ENCODE results near the gene ZNF335. TPM values are rescaled to one million over a fixed set of nuclear protein-coding genes. Genes with fewer than 3 reads are reported as not detected.

ZNF335 gene
- total and polyA plus RNA-seq, 2 of the 13 experiments (the other 11 are each of a cell fraction or from before 2014, with no cell fraction given) = 9.7 to 13.7 TPM

GRCh38 chr20:45933266-45934045 lies 38.5 kb downstream of the ZNF335 start (continued):
- TF ChIP-seq ZNF687 (CRISPR knock-in tag; IDR thresholded peaks at IDR 0.05) = peak; percentile 40
- no peak for TF ChIP-seq GABPA (IDR thresholded peaks at IDR 0.05; ENCODE audit: low read depth, low read length)
- TF ChIP-seq GABPA (CRISPR knock-in tag; IDR thresholded peaks at IDR 0.05; ENCODE audit: low read depth) = no peak
- peak; percentile 72; the same call in 1 of the 2 replicates for TF ChIP-seq SIN3A (IDR thresholded peaks at IDR 0.05; ENCODE audit: borderline replicate concordance, low read depth, low read length)
- no peak for TF ChIP-seq NCOA5 (CRISPR knock-in tag; IDR thresholded peaks at IDR 0.05)
- no peak for TF ChIP-seq MED8 (CRISPR knock-in tag; IDR thresholded peaks at IDR 0.05; ENCODE audit: insufficient replicate concordance)
- TF ChIP-seq ZNF510 (CRISPR knock-in tag; IDR thresholded peaks at IDR 0.05; ENCODE audit: low read depth) = 0 out of 2 replicates have a peak, but pooled peaks have one; percentile 21
- no peak; the same call in 1 of the 2 replicates for TF ChIP-seq ZBTB33 (CRISPR knock-in tag; IDR thresholded peaks at IDR 0.05)
- peak; percentile 84 for TF ChIP-seq ZNF772 (CRISPR knock-in tag; IDR thresholded peaks at IDR 0.05)
- TF ChIP-seq RXRA (CRISPR knock-in tag; IDR thresholded peaks at IDR 0.05) = peak; percentile 43; the same call in 1 of the 2 replicates
- no peak for TF ChIP-seq ZNF33A (CRISPR knock-in tag; IDR thresholded peaks at IDR 0.05; ENCODE audit: borderline replicate concordance)
- no peak for TF ChIP-seq ZNF30 (CRISPR knock-in tag; IDR thresholded peaks at IDR 0.05)
- TF ChIP-seq, protein P1, sequence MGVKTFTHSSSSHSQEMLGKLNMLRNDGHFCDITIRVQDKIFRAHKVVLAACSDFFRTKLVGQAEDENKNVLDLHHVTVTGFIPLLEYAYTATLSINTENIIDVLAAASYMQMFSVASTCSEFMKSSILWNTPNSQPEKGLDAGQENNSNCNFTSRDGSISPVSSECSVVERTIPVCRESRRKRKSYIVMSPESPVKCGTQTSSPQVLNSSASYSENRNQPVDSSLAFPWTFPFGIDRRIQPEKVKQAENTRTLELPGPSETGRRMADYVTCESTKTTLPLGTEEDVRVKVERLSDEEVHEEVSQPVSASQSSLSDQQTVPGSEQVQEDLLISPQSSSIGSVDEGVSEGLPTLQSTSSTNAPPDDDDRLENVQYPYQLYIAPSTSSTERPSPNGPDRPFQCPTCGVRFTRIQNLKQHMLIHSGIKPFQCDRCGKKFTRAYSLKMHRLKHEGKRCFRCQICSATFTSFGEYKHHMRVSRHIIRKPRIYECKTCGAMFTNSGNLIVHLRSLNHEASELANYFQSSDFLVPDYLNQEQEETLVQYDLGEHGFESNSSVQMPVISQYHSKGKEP (CRISPR knock-in tag; IDR thresholded peaks at IDR 0.05) = no peak
- TF ChIP-seq, protein P2, sequence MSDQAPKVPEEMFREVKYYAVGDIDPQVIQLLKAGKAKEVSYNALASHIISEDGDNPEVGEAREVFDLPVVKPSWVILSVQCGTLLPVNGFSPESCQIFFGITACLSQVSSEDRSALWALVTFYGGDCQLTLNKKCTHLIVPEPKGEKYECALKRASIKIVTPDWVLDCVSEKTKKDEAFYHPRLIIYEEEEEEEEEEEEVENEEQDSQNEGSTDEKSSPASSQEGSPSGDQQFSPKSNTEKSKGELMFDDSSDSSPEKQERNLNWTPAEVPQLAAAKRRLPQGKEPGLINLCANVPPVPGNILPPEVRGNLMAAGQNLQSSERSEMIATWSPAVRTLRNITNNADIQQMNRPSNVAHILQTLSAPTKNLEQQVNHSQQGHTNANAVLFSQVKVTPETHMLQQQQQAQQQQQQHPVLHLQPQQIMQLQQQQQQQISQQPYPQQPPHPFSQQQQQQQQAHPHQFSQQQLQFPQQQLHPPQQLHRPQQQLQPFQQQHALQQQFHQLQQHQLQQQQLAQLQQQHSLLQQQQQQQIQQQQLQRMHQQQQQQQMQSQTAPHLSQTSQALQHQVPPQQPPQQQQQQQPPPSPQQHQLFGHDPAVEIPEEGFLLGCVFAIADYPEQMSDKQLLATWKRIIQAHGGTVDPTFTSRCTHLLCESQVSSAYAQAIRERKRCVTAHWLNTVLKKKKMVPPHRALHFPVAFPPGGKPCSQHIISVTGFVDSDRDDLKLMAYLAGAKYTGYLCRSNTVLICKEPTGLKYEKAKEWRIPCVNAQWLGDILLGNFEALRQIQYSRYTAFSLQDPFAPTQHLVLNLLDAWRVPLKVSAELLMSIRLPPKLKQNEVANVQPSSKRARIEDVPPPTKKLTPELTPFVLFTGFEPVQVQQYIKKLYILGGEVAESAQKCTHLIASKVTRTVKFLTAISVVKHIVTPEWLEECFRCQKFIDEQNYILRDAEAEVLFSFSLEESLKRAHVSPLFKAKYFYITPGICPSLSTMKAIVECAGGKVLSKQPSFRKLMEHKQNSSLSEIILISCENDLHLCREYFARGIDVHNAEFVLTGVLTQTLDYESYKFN (CRISPR knock-in tag; conservative IDR thresholded peaks at IDR 0.05) = peak; percentile 54; the same call in 1 of the 2 replicates
- TF ChIP-seq, protein P3, sequence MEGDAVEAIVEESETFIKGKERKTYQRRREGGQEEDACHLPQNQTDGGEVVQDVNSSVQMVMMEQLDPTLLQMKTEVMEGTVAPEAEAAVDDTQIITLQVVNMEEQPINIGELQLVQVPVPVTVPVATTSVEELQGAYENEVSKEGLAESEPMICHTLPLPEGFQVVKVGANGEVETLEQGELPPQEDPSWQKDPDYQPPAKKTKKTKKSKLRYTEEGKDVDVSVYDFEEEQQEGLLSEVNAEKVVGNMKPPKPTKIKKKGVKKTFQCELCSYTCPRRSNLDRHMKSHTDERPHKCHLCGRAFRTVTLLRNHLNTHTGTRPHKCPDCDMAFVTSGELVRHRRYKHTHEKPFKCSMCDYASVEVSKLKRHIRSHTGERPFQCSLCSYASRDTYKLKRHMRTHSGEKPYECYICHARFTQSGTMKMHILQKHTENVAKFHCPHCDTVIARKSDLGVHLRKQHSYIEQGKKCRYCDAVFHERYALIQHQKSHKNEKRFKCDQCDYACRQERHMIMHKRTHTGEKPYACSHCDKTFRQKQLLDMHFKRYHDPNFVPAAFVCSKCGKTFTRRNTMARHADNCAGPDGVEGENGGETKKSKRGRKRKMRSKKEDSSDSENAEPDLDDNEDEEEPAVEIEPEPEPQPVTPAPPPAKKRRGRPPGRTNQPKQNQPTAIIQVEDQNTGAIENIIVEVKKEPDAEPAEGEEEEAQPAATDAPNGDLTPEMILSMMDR (CRISPR knock-in tag; IDR thresholded peaks at IDR 0.05) = peak; percentile 89

All from HepG2 (cell line).